K562 treated with DMSO at 1 percent for 48 hours (cell line): ENCODE results near the gene SLC6A11. TPM values are rescaled to one million over a fixed set of nuclear protein-coding genes. Genes with fewer than 3 reads are reported as not detected.

Experiments used
- total RNA-seq: library from RNA; unstranded; fragments of 300-600 nt; gene quantifications from 2 replicates; pipeline ENCODE4 v1.2.3, GENCODE V29; 2022; ENCODE audit warnings: low replicate concordance; ENCODE audit errors: extremely low read depth

Gene SLC6A11
- total RNA-seq, result not detected in 2 replicates

GRCh38 chr3:10816019-10816862 lies at the start of gene SLC6A11:
TSS of gene SLC6A11 (plus strand) at chr3:10816228. CDS start at chr3:10816266, 38 bp downstream.

Other genes with a start within 250 kb of the SLC6A11 start
- not detected in 2 replicates for gene SLC6A1, start 176.5 kb downstream of the SLC6A11 start, total RNA-seq